DOHH2 (cell line): ENCODE results near the gene NLK.
A peak's percentile ranks its signal among the peaks of the same experiment; 100 is the strongest.

Source experiments
- H3F3A ChIP-seq: fragments of 200-600 bp; sonication (generic), shearing (Covaris generic); 2 replicates; pipeline ENCODE4 v1.6.0; 2016; ENCODE audit warnings: antibody characterized with exemption, mild to moderate bottlenecking; ENCODE audit not compliant: control insufficient read depth, insufficient read depth
- H3K27ac ChIP-seq: fragments of 200-600 bp; sonication (generic); 2 replicates; pipeline ENCODE4 v1.5.1; 2014; ENCODE audit warnings: low read depth, mild to moderate bottlenecking, low read length, moderate library complexity
- H3K27me3 ChIP-seq: fragments of 200-600 bp; sonication (generic); 2 replicates; pipeline ENCODE4 v1.6.1; 2014; ENCODE audit warnings: mild to moderate bottlenecking, low read length, mixed read lengths; ENCODE audit not compliant: control insufficient read depth
- H3K36me3 ChIP-seq: fragments of 200-600 bp; sonication (generic); 2 replicates; pipeline ENCODE4 v1.6.1; 2014; ENCODE audit warnings: mild to moderate bottlenecking, low read length, moderate library complexity, mixed read lengths; ENCODE audit not compliant: control insufficient read depth
- H3K4me1 ChIP-seq: fragments of 200-600 bp; sonication (generic); 2 replicates; pipeline ENCODE4 v1.6.1; 2014; ENCODE audit warnings: mild to moderate bottlenecking, low read length, mixed read lengths; ENCODE audit not compliant: control insufficient read depth
- H3K4me2 ChIP-seq: fragments of 200-600 bp; sonication (generic); 2 replicates; pipeline ENCODE4 v1.6.0; 2014; ENCODE audit warnings: mild to moderate bottlenecking, low read length, moderate library complexity
- H3K4me3 ChIP-seq: fragments of 200-600 bp; sonication (generic); 2 replicates; pipeline ENCODE4 v1.5.1; 2014; ENCODE audit warnings: mild to moderate bottlenecking, low read length, mixed read lengths
- H3K79me2 ChIP-seq: fragments of 200-600 bp; sonication (generic); 2 replicates; pipeline ENCODE4 v1.6.1; 2014; ENCODE audit warnings: mild to moderate bottlenecking, low read length, mixed read lengths; ENCODE audit not compliant: control insufficient read depth
- H3K9me2 ChIP-seq: fragments of 200-600 bp; sonication (generic); replicated peaks from 2 replicates; pipeline ENCODE4 v1.6.1; 2014; ENCODE audit warnings: mild to moderate bottlenecking, low read length, mixed read lengths; ENCODE audit not compliant: control insufficient read depth
- H3K9me3 ChIP-seq: fragments of 200-600 bp; sonication (generic); 2 replicates; pipeline ENCODE4 v1.6.1; 2014; ENCODE audit warnings: antibody characterized with exemption, low read length, mixed read lengths; ENCODE audit not compliant: control insufficient read depth, insufficient read depth
- H4K20me1 ChIP-seq: fragments of 200-600 bp; sonication (generic); 2 replicates; pipeline ENCODE4 v1.6.0; 2014; ENCODE audit warnings: low read depth, mild to moderate bottlenecking, antibody characterized with exemption, low read length, moderate library complexity; ENCODE audit not compliant: control insufficient read depth, insufficient read depth
- CTCF ChIP-seq: fragments of 200-600 bp; sonication (generic); IDR thresholded peaks from one replicate; pipeline ENCODE4 v1.5.1; 2014; ENCODE audit warnings: antibody characterized with exemption, mild to moderate bottlenecking, low read depth, low read length; ENCODE audit not compliant: poor library complexity, severe bottlenecking
- EZH2phosphoT487 ChIP-seq: fragments of 200-600 bp; sonication (generic); IDR thresholded peaks from 2 replicates; pipeline ENCODE4 v1.6.1; 2017; ENCODE audit warnings: borderline replicate concordance, mild to moderate bottlenecking, antibody characterized with exemption, low read length, moderate library complexity, mixed read lengths

The NLK gene

GRCh38 chr17:28043741-28044140 is 1.3 kb downstream of the NLK start:
- Histone ChIP-seq H3K4me1 (peaks cover 70% of the 10 kb centered on the region), H3K4me2 (peak overlapping the region; percentile 68), H4K20me1 (no peaks in the 10 kb centered on the region; the same call in none of the 2 replicates), H3K36me3 (peaks cover 52% of the 10 kb centered on the region), H3K27me3 (no peaks in the 10 kb centered on the region), H3K9me2 (no peaks in the 10 kb centered on the region), H3K4me3 (peak overlapping the region; percentile 70), H3F3A (peaks cover 32% of the 10 kb centered on the region), H3K79me2 (peaks cover 70% of the 10 kb centered on the region), H3K9me3 (no peaks in the 10 kb centered on the region), H3K27ac (peak overlapping the region; percentile 73)
- TF ChIP-seq CTCF (no peak), EZH2phosphoT487 (no peak)

GRCh38 chr17:28045304-28045703 is 2.8 kb downstream of the NLK start:
- Histone ChIP-seq H4K20me1 (no peaks in the 10 kb centered on the region; the same call in none of the 2 replicates), H3K4me2 (peak overlapping the region; percentile 68), H3K4me3 (peak overlapping the region; percentile 70), H3K27me3 (no peaks in the 10 kb centered on the region), H3K27ac (peak overlapping the region; percentile 73), H3K9me3 (no peaks in the 10 kb centered on the region), H3F3A (peaks cover 32% of the 10 kb centered on the region), H3K9me2 (no peaks in the 10 kb centered on the region), H3K79me2 (peaks cover 86% of the 10 kb centered on the region), H3K4me1 (peaks cover 81% of the 10 kb centered on the region), H3K36me3 (peaks cover 58% of the 10 kb centered on the region)
- TF ChIP-seq EZH2phosphoT487 (no peak), CTCF (no peak)

GRCh38 chr17:28046034-28046825 is 3.8 kb downstream of the NLK start:
- H3K27ac ChIP-seq, result peak overlapping the region; percentile 73
- peaks cover 95% of the 10 kb centered on the region for H3K79me2 ChIP-seq
- no peaks in the 10 kb centered on the region; the same call in none of the 2 replicates for H4K20me1 ChIP-seq
- peaks cover 58% of the 10 kb centered on the region for H3K36me3 ChIP-seq
- TF ChIP-seq CTCF (no peak), EZH2phosphoT487 (no peak)
- H3K4me3 ChIP-seq, result peak overlapping the region; percentile 70
- peak overlapping the region; percentile 68 for H3K4me2 ChIP-seq
- no peaks in the 10 kb centered on the region for H3K9me3 ChIP-seq
- H3F3A ChIP-seq, result peaks cover 32% of the 10 kb centered on the region
- no peaks in the 10 kb centered on the region for H3K27me3 ChIP-seq
- no peaks in the 10 kb centered on the region for H3K9me2 ChIP-seq
- H3K4me1 ChIP-seq, result peaks cover 84% of the 10 kb centered on the region
